GM23338 (cell line): ENCODE data around the gene PPP2R1B. TPM values are rescaled to one million over a fixed set of nuclear protein-coding genes. Genes with fewer than 3 reads are reported as not detected.

Source experiments
- ATAC-seq: fragments of 200-7000 bp; cut with Tn5 transposase; 3 replicates; pipeline ENCODE4 v1.9.1; 2020
- DNase-seq: peaks from one replicate; pipeline ENCODE4 v3.0.0-alpha.2; 2015; ENCODE audit warnings: low spot score
- H2AFZ ChIP-seq: fragments of 200-600 bp; sonication (generic); 2 replicates; pipeline ENCODE4 v1.8.0; 2016; ENCODE audit warnings: antibody characterized with exemption, mild to moderate bottlenecking, moderate library complexity
- H3F3A ChIP-seq: fragments of 200-600 bp; sonication (generic); replicated peaks from 2 replicates; pipeline ENCODE4 v1.8.0; 2017; ENCODE audit warnings: antibody characterized with exemption, mixed run types, low read depth
- H3K27ac ChIP-seq: fragments of 200-600 bp; sonication (generic); 2 replicates; pipeline ENCODE4 v1.6.1; 2016; ENCODE audit warnings: low read depth
- H3K27me3 ChIP-seq: fragments of 200-600 bp; sonication (generic); 2 replicates; pipeline ENCODE4 v1.8.0; 2016; ENCODE audit warnings: mild to moderate bottlenecking, mixed run types, moderate library complexity; ENCODE audit not compliant: insufficient read depth
- H3K36me3 ChIP-seq: fragments of 200-600 bp; sonication (generic); 2 replicates; pipeline ENCODE4 v1.8.0; 2016; ENCODE audit warnings: mild to moderate bottlenecking; ENCODE audit not compliant: insufficient read depth
- H3K4me1 ChIP-seq: fragments of 200-600 bp; sonication (generic); 2 replicates; pipeline ENCODE4 v1.8.0; 2016; ENCODE audit warnings: mild to moderate bottlenecking, moderate library complexity; ENCODE audit not compliant: insufficient read depth
- H3K4me2 ChIP-seq: fragments of 200-600 bp; sonication (generic); 2 replicates; pipeline ENCODE4 v1.7.1; 2017; ENCODE audit warnings: mixed run types
- H3K4me3 ChIP-seq: fragments of 200-600 bp; sonication (generic); 2 replicates; pipeline ENCODE4 v1.6.1; 2016; ENCODE audit warnings: mixed run types
- H3K79me2 ChIP-seq: fragments of 200-600 bp; sonication (generic); replicated peaks from 2 replicates; pipeline ENCODE4 v1.8.0; 2017; ENCODE audit warnings: mild to moderate bottlenecking; ENCODE audit not compliant: insufficient read depth
- H3K9me2 ChIP-seq: fragments of 200-600 bp; sonication (generic); 2 replicates; pipeline ENCODE4 v1.8.0; 2017; ENCODE audit not compliant: insufficient read depth
- H4K20me1 ChIP-seq: fragments of 200-600 bp; sonication (generic); replicated peaks from 2 replicates; pipeline ENCODE4 v1.8.0; 2017; ENCODE audit warnings: mild to moderate bottlenecking; ENCODE audit not compliant: insufficient read depth
- H3K27ac Mint-ChIP-seq: 2 replicates; pipeline ENCODE4 v1.8.0; 2020; ENCODE audit warnings: inconsistent platforms, mild to moderate bottlenecking, moderate library complexity, mixed read lengths
- H3K27me3 Mint-ChIP-seq: 3 replicates; pipeline ENCODE4 v1.8.0; 2022; ENCODE audit warnings: low read depth, mild to moderate bottlenecking, moderate library complexity, mixed read lengths, inconsistent platforms; ENCODE audit not compliant: insufficient read depth, poor library complexity
- H3K36me3 Mint-ChIP-seq: 3 replicates; pipeline ENCODE4 v1.8.0; 2021; ENCODE audit warnings: low read depth, mild to moderate bottlenecking, inconsistent platforms, moderate library complexity, mixed read lengths
- H3K4me1 Mint-ChIP-seq: 3 replicates; pipeline ENCODE4 v1.8.0; 2020; ENCODE audit warnings: mild to moderate bottlenecking, inconsistent platforms, mixed read lengths
- H3K4me3 Mint-ChIP-seq: 3 replicates; pipeline ENCODE4 v1.8.0; 2021; ENCODE audit warnings: moderate library complexity, mild to moderate bottlenecking, inconsistent platforms, mixed read lengths
- H3K9me3 Mint-ChIP-seq: 3 replicates; pipeline ENCODE4 v1.8.0; 2020; ENCODE audit warnings: moderate library complexity, mild to moderate bottlenecking, inconsistent platforms, mixed read lengths
- EZH2phosphoT487 ChIP-seq: fragments of 200-600 bp; sonication (generic); IDR thresholded peaks from one replicate; pipeline ENCODE4 v1.8.1; 2018; ENCODE audit warnings: antibody characterized with exemption; ENCODE audit not compliant: unreplicated experiment
- polyA plus RNA-seq: library from polyadenylated mRNA; unstranded; fragments of >200 nt; fragmentation: Nextera tagmentation; extraction: Ambion mirVana; gene quantifications from 2 replicates; pipeline ENCODE4 v1.2.1, GENCODE V29; 2016
- total RNA-seq: library from RNA; depleted of rRNA; stranded (reverse); fragments of >200 nt; shearing (Covaris generic); gene quantifications from 2 replicates; pipeline ENCODE4 v1.2.3, GENCODE V29; 2014
- TF ChIP-seq, protein P1 (sequence below): IDR thresholded peaks from one replicate; pipeline ENCODE4 v1.6.1; 2018; ENCODE audit warnings: antibody characterized with exemption; ENCODE audit not compliant: unreplicated experiment
- TF ChIP-seq, protein P2 (sequence below), 2 experiments: fragments of 200-600 bp in 1 of 2; sonication (generic) in 1 of 2; conservative IDR thresholded peaks; 2 replicates each; pipeline versions ENCODE4 v1.5.1 to v1.6.1; 2016 to 2017; ENCODE audit warnings: antibody characterized with exemption in 2 of 2, low read depth in 2 of 2, mild to moderate bottlenecking in 2 of 2, moderate library complexity in 1 of 2
- TF ChIP-seq, protein P3 (sequence below): IDR thresholded peaks from 2 replicates; pipeline ENCODE4 v1.6.1; 2016; ENCODE audit warnings: antibody characterized with exemption

PPP2R1B gene
- total and polyA plus RNA-seq, 2 experiments from 2014 or later = 18.5 to 82.0 TPM

DNA sequence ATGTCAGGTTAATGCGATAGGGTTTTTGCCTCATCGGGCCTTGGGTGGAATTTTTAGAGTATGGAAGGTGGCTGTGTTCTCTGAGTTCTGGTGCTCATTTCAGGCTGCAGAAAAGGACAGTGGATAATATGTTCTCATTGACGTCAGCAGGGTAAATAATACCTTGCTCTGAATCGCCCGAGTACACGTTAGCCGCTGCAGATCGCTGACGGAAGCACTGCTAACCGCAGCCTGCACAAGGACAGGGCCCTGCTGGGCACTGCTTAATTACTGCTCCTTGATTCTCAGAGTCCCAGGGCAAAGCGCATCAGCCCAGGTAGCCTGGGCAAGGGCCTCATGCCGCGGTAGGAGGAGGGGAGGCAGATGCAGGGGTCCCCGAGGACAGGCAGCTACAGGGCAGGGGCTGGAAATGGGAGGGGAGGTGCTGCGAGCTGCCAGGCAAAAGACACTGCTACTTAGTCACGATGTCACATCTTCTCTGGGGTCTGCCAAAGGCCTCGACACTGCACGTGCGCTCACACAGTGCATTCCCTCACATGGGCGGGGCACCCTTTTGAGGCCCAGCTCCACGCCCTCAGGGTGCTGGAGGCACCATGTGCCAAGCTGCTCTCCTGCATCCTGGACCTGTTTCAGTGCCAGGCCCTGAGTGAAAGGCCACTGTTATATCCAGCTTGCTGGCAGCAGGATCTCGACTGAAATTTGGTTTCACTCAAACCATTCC is 35.2 kb downstream of the PPP2R1B start:
- H3K4me2 ChIP-seq = no peak overlapping the region
- no peaks in the 10 kb centered on the region for H3F3A ChIP-seq
- Mint-ChIP-seq H3K9me3 (no peaks in the 10 kb centered on the region), H3K4me1 (peaks cover 18% of the 10 kb centered on the region), H3K27ac (no peak overlapping the region; the same call in 1 of the 2 replicates), H3K4me3 (no peak overlapping the region), H3K36me3 (peaks cover 15% of the 10 kb centered on the region; the same call in 2 of the 3 replicates), H3K27me3 (peaks cover 7% of the 10 kb centered on the region)
- no peak overlapping the region for H3K4me3 ChIP-seq
- DNase-seq (no peak), ATAC-seq (no peak)
- no peaks in the 10 kb centered on the region for H3K4me1 ChIP-seq
- H3K36me3 ChIP-seq = no peaks in the 10 kb centered on the region
- H3K27ac ChIP-seq = no peak overlapping the region
- H4K20me1 ChIP-seq = no peaks in the 10 kb centered on the region
- no peaks in the 10 kb centered on the region for H3K27me3 ChIP-seq
- H3K9me2 ChIP-seq = no peaks in the 10 kb centered on the region
- no peak overlapping the region for H2AFZ ChIP-seq
- TF ChIP-seq, protein P1, sequence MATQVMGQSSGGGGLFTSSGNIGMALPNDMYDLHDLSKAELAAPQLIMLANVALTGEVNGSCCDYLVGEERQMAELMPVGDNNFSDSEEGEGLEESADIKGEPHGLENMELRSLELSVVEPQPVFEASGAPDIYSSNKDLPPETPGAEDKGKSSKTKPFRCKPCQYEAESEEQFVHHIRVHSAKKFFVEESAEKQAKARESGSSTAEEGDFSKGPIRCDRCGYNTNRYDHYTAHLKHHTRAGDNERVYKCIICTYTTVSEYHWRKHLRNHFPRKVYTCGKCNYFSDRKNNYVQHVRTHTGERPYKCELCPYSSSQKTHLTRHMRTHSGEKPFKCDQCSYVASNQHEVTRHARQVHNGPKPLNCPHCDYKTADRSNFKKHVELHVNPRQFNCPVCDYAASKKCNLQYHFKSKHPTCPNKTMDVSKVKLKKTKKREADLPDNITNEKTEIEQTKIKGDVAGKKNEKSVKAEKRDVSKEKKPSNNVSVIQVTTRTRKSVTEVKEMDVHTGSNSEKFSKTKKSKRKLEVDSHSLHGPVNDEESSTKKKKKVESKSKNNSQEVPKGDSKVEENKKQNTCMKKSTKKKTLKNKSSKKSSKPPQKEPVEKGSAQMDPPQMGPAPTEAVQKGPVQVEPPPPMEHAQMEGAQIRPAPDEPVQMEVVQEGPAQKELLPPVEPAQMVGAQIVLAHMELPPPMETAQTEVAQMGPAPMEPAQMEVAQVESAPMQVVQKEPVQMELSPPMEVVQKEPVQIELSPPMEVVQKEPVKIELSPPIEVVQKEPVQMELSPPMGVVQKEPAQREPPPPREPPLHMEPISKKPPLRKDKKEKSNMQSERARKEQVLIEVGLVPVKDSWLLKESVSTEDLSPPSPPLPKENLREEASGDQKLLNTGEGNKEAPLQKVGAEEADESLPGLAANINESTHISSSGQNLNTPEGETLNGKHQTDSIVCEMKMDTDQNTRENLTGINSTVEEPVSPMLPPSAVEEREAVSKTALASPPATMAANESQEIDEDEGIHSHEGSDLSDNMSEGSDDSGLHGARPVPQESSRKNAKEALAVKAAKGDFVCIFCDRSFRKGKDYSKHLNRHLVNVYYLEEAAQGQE = no peak
- TF ChIP-seq, protein P2, sequence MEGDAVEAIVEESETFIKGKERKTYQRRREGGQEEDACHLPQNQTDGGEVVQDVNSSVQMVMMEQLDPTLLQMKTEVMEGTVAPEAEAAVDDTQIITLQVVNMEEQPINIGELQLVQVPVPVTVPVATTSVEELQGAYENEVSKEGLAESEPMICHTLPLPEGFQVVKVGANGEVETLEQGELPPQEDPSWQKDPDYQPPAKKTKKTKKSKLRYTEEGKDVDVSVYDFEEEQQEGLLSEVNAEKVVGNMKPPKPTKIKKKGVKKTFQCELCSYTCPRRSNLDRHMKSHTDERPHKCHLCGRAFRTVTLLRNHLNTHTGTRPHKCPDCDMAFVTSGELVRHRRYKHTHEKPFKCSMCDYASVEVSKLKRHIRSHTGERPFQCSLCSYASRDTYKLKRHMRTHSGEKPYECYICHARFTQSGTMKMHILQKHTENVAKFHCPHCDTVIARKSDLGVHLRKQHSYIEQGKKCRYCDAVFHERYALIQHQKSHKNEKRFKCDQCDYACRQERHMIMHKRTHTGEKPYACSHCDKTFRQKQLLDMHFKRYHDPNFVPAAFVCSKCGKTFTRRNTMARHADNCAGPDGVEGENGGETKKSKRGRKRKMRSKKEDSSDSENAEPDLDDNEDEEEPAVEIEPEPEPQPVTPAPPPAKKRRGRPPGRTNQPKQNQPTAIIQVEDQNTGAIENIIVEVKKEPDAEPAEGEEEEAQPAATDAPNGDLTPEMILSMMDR (conservative IDR thresholded peaks at IDR 0.05; ENCODE audit: low read depth in 2 of 2) = no peak
- TF ChIP-seq, protein P3, sequence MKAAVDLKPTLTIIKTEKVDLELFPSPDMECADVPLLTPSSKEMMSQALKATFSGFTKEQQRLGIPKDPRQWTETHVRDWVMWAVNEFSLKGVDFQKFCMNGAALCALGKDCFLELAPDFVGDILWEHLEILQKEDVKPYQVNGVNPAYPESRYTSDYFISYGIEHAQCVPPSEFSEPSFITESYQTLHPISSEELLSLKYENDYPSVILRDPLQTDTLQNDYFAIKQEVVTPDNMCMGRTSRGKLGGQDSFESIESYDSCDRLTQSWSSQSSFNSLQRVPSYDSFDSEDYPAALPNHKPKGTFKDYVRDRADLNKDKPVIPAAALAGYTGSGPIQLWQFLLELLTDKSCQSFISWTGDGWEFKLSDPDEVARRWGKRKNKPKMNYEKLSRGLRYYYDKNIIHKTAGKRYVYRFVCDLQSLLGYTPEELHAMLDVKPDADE = no peak
- no peaks in the 10 kb centered on the region for H3K79me2 ChIP-seq

DNA sequence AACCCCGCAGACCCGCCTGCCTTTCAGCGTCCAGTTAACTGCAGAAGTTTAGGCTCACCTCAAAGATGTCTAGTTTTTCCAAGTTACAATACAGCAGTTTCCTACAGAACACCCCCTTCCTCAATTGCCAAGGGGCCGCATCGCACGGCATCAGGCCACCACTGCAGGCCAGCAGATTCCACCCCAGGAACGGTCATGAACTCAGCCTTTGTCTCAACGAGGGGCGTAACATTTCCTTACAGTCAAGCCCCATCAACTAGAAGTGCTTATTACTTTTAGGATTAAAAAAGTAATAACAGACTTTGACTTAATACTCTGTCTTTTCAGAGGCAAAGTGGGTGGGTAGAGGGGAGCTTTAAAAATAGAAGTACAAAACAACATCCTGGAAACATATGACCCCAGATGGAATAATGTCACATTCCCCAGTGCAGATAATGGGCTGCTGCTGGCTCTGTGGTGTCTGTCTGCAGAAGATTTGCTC is 36.3 kb downstream of the PPP2R1B start:
- Histone ChIP-seq H3K4me2 (no peak overlapping the region), H3K36me3 (no peaks in the 10 kb centered on the region), H3K27me3 (no peaks in the 10 kb centered on the region), H3K79me2 (no peaks in the 10 kb centered on the region), H3K27ac (no peak overlapping the region), H3K9me2 (no peaks in the 10 kb centered on the region), H2AFZ (no peak overlapping the region), H3K4me1 (no peaks in the 10 kb centered on the region), H3F3A (no peaks in the 10 kb centered on the region), H3K4me3 (no peak overlapping the region), H4K20me1 (no peaks in the 10 kb centered on the region)
- DNase-seq (no peak), ATAC-seq (no peak)
- peaks cover 15% of the 10 kb centered on the region; the same call in 2 of the 3 replicates for H3K36me3 Mint-ChIP-seq
- peak overlapping the region; percentile 64; the same call in 1 of the 2 replicates for H3K27ac Mint-ChIP-seq
- no peak overlapping the region for H3K4me3 Mint-ChIP-seq
- peaks cover 5% of the 10 kb centered on the region for H3K27me3 Mint-ChIP-seq
- no peak for TF ChIP-seq EZH2phosphoT487
- no peaks in the 10 kb centered on the region for H3K9me3 Mint-ChIP-seq
- peaks cover 13% of the 10 kb centered on the region for H3K4me1 Mint-ChIP-seq
